HepG2 (cell line): ENCODE results near the gene KIZ. TPM values are rescaled to one million over a fixed set of nuclear protein-coding genes. Genes with fewer than 3 reads are reported as not detected.
A peak's percentile ranks its signal among the peaks of the same experiment; 100 is the strongest.

Source experiments
- AGO1 ChIP-seq: fragments of 200-400 bp; formaldehyde crosslinking; IDR thresholded peaks from 2 replicates; pipeline ENCODE4 v1.6.1; 2017; ENCODE audit warnings: mild to moderate bottlenecking, low read depth, low read length, moderate library complexity; ENCODE audit not compliant: poor library complexity, severe bottlenecking
- AKAP8 ChIP-seq: sonication (generic); formaldehyde crosslinking; IDR thresholded peaks from 2 replicates; pipeline ENCODE4 v1.5.1; 2020; ENCODE audit warnings: mild to moderate bottlenecking, missing genetic modification reagents
- BORCS8-MEF2B ChIP-seq: sonication (generic); formaldehyde crosslinking; IDR thresholded peaks from 2 replicates; pipeline ENCODE4 v1.8.0; 2022; ENCODE audit warnings: mild to moderate bottlenecking, missing genetic modification reagents
- CBX1 ChIP-seq: IDR thresholded peaks from one replicate; pipeline ENCODE4 v1.6.1; 2016; ENCODE audit warnings: antibody characterized with exemption, low read depth
- DMAP1 ChIP-seq: IDR thresholded peaks from 2 replicates; pipeline ENCODE4 v1.6.1; 2016
- FIP1L1 ChIP-seq: fragments of 200-400 bp; formaldehyde crosslinking; IDR thresholded peaks from 2 replicates; pipeline ENCODE4 v1.6.1; 2018; ENCODE audit warnings: low read depth, mild to moderate bottlenecking, low read length, moderate library complexity, borderline replicate concordance; ENCODE audit not compliant: insufficient read depth
- HCFC1 ChIP-seq: fragments of 150-350 bp; IDR thresholded peaks from 2 replicates; pipeline ENCODE4 v1.6.1; 2014; ENCODE audit warnings: low read depth, low read length
- HNF4G ChIP-seq, 2 experiments: sonication (generic) in 1 of 2; formaldehyde crosslinking in 1 of 2; IDR thresholded peaks; 2 replicates each; pipeline versions ENCODE4 v1.4.0 to v1.6.1; 2011 to 2020; ENCODE audit warnings: borderline replicate concordance in 2 of 2, low read depth in 2 of 2, mild to moderate bottlenecking in 2 of 2, low read length in 1 of 2, missing genetic modification reagents in 1 of 2, moderate library complexity in 1 of 2
- HNRNPL ChIP-seq: fragments of 200-400 bp; formaldehyde crosslinking; IDR thresholded peaks from 2 replicates; pipeline ENCODE4 v1.6.1; 2017; ENCODE audit warnings: mild to moderate bottlenecking, low read depth, low read length
- PRMT3 ChIP-seq: sonication (generic); formaldehyde crosslinking; IDR thresholded peaks from 2 replicates; pipeline ENCODE4 v1.8.1; 2022; ENCODE audit warnings: low read depth, mild to moderate bottlenecking, moderate library complexity, missing genetic modification reagents, borderline replicate concordance
- SCMH1 ChIP-seq: sonication (generic); formaldehyde crosslinking; IDR thresholded peaks from 2 replicates; pipeline ENCODE4 v1.9.0; 2021; ENCODE audit warnings: missing genetic modification reagents, mild to moderate bottlenecking, borderline replicate concordance
- SMARCE1 ChIP-seq: fragments of 450-650 bp; IDR thresholded peaks from 2 replicates; pipeline ENCODE4 v1.6.1; 2017; ENCODE audit warnings: borderline replicate concordance
- SRSF1 ChIP-seq: fragments of 200-400 bp; formaldehyde crosslinking; optimal IDR thresholded peaks from 2 replicates; pipeline ENCODE3; 2017; ENCODE audit warnings: mild to moderate bottlenecking, low read depth, low read length, moderate library complexity
- TBL1XR1 ChIP-seq: fragments of 150-350 bp; IDR thresholded peaks from 2 replicates; pipeline ENCODE4 v1.6.1; 2014; ENCODE audit warnings: borderline replicate concordance, low read length; ENCODE audit not compliant: partially characterized antibody
- THYN1 ChIP-seq: sonication (generic); formaldehyde crosslinking; IDR thresholded peaks from 2 replicates; pipeline ENCODE4 v1.8.1; 2023; ENCODE audit warnings: low read depth, mild to moderate bottlenecking, moderate library complexity, missing genetic modification reagents, borderline replicate concordance
- XBP1 ChIP-seq: sonication (generic); formaldehyde crosslinking; IDR thresholded peaks from 2 replicates; pipeline ENCODE4 v1.5.0; 2020; ENCODE audit warnings: missing genetic modification reagents
- ZBTB3 ChIP-seq: sonication (generic); formaldehyde crosslinking; IDR thresholded peaks from 2 replicates; pipeline ENCODE4 v1.4.0; 2020; ENCODE audit warnings: low read depth, mild to moderate bottlenecking, moderate library complexity, missing genetic modification reagents, borderline replicate concordance
- ZKSCAN8 ChIP-seq: IDR thresholded peaks from 2 replicates; pipeline ENCODE4 v1.6.1; 2016; ENCODE audit warnings: borderline replicate concordance, missing genetic modification reagents, missing compliant biosample characterization
- ZMYM4 ChIP-seq: sonication (generic); formaldehyde crosslinking; IDR thresholded peaks from 2 replicates; pipeline ENCODE4 v1.8.1; 2023; ENCODE audit warnings: mild to moderate bottlenecking, missing genetic modification reagents
- ZNF101 ChIP-seq: sonication (generic); formaldehyde crosslinking; IDR thresholded peaks from 2 replicates; pipeline ENCODE4 v1.4.0; 2020; ENCODE audit warnings: mild to moderate bottlenecking, low read depth, missing genetic modification reagents, borderline replicate concordance
- ZNF180 ChIP-seq: sonication (generic); formaldehyde crosslinking; IDR thresholded peaks from 2 replicates; pipeline ENCODE4 v1.4.0; 2020; ENCODE audit warnings: low read depth, missing genetic modification reagents, borderline replicate concordance
- ZNF329 ChIP-seq: sonication (generic); formaldehyde crosslinking; IDR thresholded peaks from 2 replicates; pipeline ENCODE4 v1.9.0; 2021; ENCODE audit warnings: low read depth, mild to moderate bottlenecking, missing genetic modification reagents
- ZNF432 ChIP-seq: sonication (generic); formaldehyde crosslinking; IDR thresholded peaks from 2 replicates; pipeline ENCODE4 v1.5.0; 2020; ENCODE audit warnings: missing genetic modification reagents, mild to moderate bottlenecking, borderline replicate concordance
- ZNF720 ChIP-seq: sonication (generic); formaldehyde crosslinking; IDR thresholded peaks from 2 replicates; pipeline ENCODE4 v1.4.0; 2020; ENCODE audit warnings: missing genetic modification reagents
- polyA plus RNA-seq, 8 experiments: library from polyadenylated mRNA; depleted of rRNA in 3 of 8; stranded (reverse) in 7 of 8; unstranded in 1 of 8; fragments of >200 nt; fragmentation: Illumina TruSeq in 4 of 8; extraction: Trizol in 4 of 8; gene quantifications; 2 replicates each; pipeline versions ENCODE4 v1.2.1 to v1.2.3, GENCODE V29; 2011 to 2016; ENCODE audit warnings: low read depth in 4 of 8, missing spikeins in 1 of 8, mixed read lengths in 1 of 8; ENCODE audit not compliant: insufficient read depth in 1 of 8
- total RNA-seq, 5 experiments: library from RNA; depleted of rRNA; stranded (reverse); fragments of >200 nt; fragmentation: Illumina TruSeq; extraction: Trizol; gene quantifications; 2 replicates each; pipeline ENCODE4 v1.2.3, GENCODE V29; 2016; ENCODE audit warnings: low read depth in 1 of 5
- TF ChIP-seq, protein P1 (sequence below): IDR thresholded peaks from 2 replicates; pipeline ENCODE4 v1.6.1; 2012; ENCODE audit warnings: low read length, improper control_type of control experiment
- TF ChIP-seq, protein P2 (sequence below): sonication (generic); formaldehyde crosslinking; IDR thresholded peaks from 2 replicates; pipeline ENCODE4 v1.8.1; 2023; ENCODE audit warnings: mild to moderate bottlenecking, moderate library complexity, missing genetic modification reagents

KIZ gene
- total and polyA plus RNA-seq, 2 of the 13 experiments (the other 11 are each of a cell fraction or from before 2014, with no cell fraction given): 46.3 to 114 TPM

GRCh38 chr20:21134883-21135493 lies 9.1 kb downstream of the KIZ start (continued):
- TF ChIP-seq HNF4G (IDR thresholded peaks at IDR 0.05; ENCODE audit: borderline replicate concordance, low read depth, low read length): peak; percentile 90
- TF ChIP-seq HNF4G (CRISPR knock-in tag; IDR thresholded peaks at IDR 0.05; ENCODE audit: borderline replicate concordance, low read depth): peak; percentile 56; the same call in 1 of the 2 replicates
- TF ChIP-seq, protein P1, sequence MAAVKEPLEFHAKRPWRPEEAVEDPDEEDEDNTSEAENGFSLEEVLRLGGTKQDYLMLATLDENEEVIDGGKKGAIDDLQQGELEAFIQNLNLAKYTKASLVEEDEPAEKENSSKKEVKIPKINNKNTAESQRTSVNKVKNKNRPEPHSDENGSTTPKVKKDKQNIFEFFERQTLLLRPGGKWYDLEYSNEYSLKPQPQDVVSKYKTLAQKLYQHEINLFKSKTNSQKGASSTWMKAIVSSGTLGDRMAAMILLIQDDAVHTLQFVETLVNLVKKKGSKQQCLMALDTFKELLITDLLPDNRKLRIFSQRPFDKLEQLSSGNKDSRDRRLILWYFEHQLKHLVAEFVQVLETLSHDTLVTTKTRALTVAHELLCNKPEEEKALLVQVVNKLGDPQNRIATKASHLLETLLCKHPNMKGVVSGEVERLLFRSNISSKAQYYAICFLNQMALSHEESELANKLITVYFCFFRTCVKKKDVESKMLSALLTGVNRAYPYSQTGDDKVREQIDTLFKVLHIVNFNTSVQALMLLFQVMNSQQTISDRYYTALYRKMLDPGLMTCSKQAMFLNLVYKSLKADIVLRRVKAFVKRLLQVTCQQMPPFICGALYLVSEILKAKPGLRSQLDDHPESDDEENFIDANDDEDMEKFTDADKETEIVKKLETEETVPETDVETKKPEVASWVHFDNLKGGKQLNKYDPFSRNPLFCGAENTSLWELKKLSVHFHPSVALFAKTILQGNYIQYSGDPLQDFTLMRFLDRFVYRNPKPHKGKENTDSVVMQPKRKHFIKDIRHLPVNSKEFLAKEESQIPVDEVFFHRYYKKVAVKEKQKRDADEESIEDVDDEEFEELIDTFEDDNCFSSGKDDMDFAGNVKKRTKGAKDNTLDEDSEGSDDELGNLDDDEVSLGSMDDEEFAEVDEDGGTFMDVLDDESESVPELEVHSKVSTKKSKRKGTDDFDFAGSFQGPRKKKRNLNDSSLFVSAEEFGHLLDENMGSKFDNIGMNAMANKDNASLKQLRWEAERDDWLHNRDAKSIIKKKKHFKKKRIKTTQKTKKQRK: no peak
- TF ChIP-seq AKAP8 (CRISPR knock-in tag): no peak
- TF ChIP-seq ZNF101: no peak
- peak; percentile 86 for TF ChIP-seq SMARCE1
- no peak for TF ChIP-seq ZNF432 (CRISPR knock-in tag)
- no peak for TF ChIP-seq ZNF720 (CRISPR knock-in tag)
- TF ChIP-seq PRMT3 (CRISPR knock-in tag): no peak
- no peak for TF ChIP-seq BORCS8-MEF2B
- TF ChIP-seq HNRNPL: no peak
- TF ChIP-seq SCMH1 (CRISPR knock-in tag): no peak
- no peak for TF ChIP-seq THYN1 (CRISPR knock-in tag)
- no peak for TF ChIP-seq ZNF180 (CRISPR knock-in tag)
- TF ChIP-seq HCFC1: no peak
- TF ChIP-seq, protein P2, sequence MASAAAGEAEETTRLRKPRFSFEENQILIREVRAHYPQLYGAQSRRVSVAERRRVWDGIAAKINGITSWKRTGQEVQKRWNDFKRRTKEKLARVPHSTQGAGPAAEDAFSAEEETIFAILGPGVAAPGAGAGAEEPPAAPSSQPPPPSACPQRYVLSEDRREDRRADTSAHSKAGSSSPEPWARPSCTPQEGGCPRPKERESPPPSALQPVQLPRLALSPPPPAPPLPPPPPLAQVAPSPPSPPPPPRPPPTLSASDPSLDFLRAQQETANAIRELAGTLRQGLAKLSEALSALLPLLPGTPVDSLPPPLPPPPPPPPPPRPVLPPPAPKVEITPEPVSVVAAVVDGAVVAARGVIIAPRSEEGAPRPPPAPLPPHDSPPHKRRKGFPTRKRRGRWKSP: no peak
- TF ChIP-seq TBL1XR1: peak; percentile 87
- peak; percentile 98 for TF ChIP-seq ZKSCAN8 (CRISPR knock-in tag)
- TF ChIP-seq SRSF1: no peak
- peak; percentile 48; the same call in 1 of the 2 replicates for TF ChIP-seq ZBTB3 (CRISPR knock-in tag)
- no peak for TF ChIP-seq ZNF329 (CRISPR knock-in tag)
- TF ChIP-seq DMAP1 (CRISPR knock-in tag): peak; percentile 88
- peak; percentile 90 for TF ChIP-seq ZMYM4 (CRISPR knock-in tag)
- TF ChIP-seq CBX1: no peak
- no peak for TF ChIP-seq FIP1L1
- TF ChIP-seq AGO1: no peak
- TF ChIP-seq XBP1: no peak
